Common myeloid progenitor, CD34-positive (primary cell): ENCODE measurements around the gene PLIN4. TPM values are rescaled to one million over a fixed set of nuclear protein-coding genes. Genes with fewer than 3 reads are reported as not detected.
"Not testable (repeated sequence)": the region's sequence is repeated elsewhere in the genome, so short reads cannot be mapped to it uniquely, and the experiment has no call there.

Experiments used
- CTCF ChIA-PET: fragments of 350-600 bp; sonication (Branson Sonifier 250); formaldehyde crosslinking; loops from one replicate; lab custom pipeline; 2021; ENCODE audit warnings: antibody characterized with exemption; lab: Charles Lee
- POLR2A ChIA-PET: fragments of 350-600 bp; sonication (Branson Sonifier 250); formaldehyde crosslinking; loops from one replicate; lab custom pipeline; 2021; ENCODE audit warnings: antibody characterized with exemption; lab: Charles Lee
- DNase-seq, 3 donors: peaks; one replicate each; pipeline versions ENCODE4 v3.0.0 to v3.0.0-alpha.2; 2013
- H3K27ac ChIP-seq, 2 experiments: 1 replicate in 1 of 2; 2 replicates in 1 of 2; pipeline ENCODE4 v1.7.0; 2013; ENCODE audit warnings: inconsistent platforms in 2 of 2, low read length in 2 of 2, mild to moderate bottlenecking in 2 of 2, low read depth in 1 of 2, moderate library complexity in 1 of 2; ENCODE audit not compliant: severe bottlenecking in 2 of 2, insufficient read depth in 1 of 2, poor library complexity in 1 of 2
- H3K27me3 ChIP-seq, 5 experiments: replicated peaks in 2 of 5; 1 replicate in 3 of 5; 2 replicates in 2 of 5; pipeline versions ENCODE4 v1.6.1 to v1.7.0; 2013; ENCODE audit warnings: low read length in 4 of 5, mild to moderate bottlenecking in 2 of 5, moderate library complexity in 2 of 5, inconsistent platforms in 1 of 5; ENCODE audit not compliant: insufficient read depth in 5 of 5, control insufficient read depth in 4 of 5
- H3K36me3 ChIP-seq, 4 experiments: 1 replicate in 2 of 4; 2 replicates in 2 of 4; pipeline versions ENCODE4 v1.6.1 to v1.7.0; 2013; ENCODE audit warnings: low read length in 3 of 4, control low read depth in 1 of 4, mild to moderate bottlenecking in 1 of 4; ENCODE audit not compliant: control insufficient read depth in 4 of 4, insufficient read depth in 4 of 4
- H3K4me1 ChIP-seq, 4 experiments: 1 replicate in 3 of 4; 2 replicates in 1 of 4; pipeline versions ENCODE4 v1.6.1 to v1.7.1; 2013; ENCODE audit warnings: low read length in 3 of 4, mild to moderate bottlenecking in 3 of 4, control low read depth in 1 of 4, inconsistent platforms in 1 of 4, moderate library complexity in 1 of 4; ENCODE audit not compliant: control insufficient read depth in 4 of 4, insufficient read depth in 4 of 4; ENCODE audit errors: control extremely low read depth in 1 of 4
- H3K4me3 ChIP-seq, 7 experiments: 1 replicate in 4 of 7; 2 replicates in 3 of 7; pipeline versions ENCODE4 v1.5.1 to v1.7.0; 2013; ENCODE audit warnings: mild to moderate bottlenecking in 7 of 7, low read length in 6 of 7, moderate library complexity in 6 of 7, inconsistent platforms in 2 of 7, low read depth in 2 of 7, control low read depth in 1 of 7; ENCODE audit not compliant: insufficient read depth in 4 of 7, control insufficient read depth in 1 of 7; ENCODE audit errors: extremely low read depth in 1 of 7
- H3K9me3 ChIP-seq, 5 experiments: 1 replicate in 4 of 5; 2 replicates in 1 of 5; pipeline versions ENCODE4 v1.6.1 to v1.7.1; 2013; ENCODE audit warnings: low read length in 4 of 5, mild to moderate bottlenecking in 2 of 5, inconsistent platforms in 1 of 5, low read depth in 1 of 5, moderate library complexity in 1 of 5; ENCODE audit not compliant: control insufficient read depth in 4 of 5, insufficient read depth in 2 of 5; ENCODE audit errors: control extremely low read depth in 1 of 5
- WGBS: methylation state at CpG from one replicate; pipeline ENCODE4 v1.1.5; 2013; ENCODE audit not compliant: insufficient coverage; 5-methylcytosine and 5-hydroxymethylcytosine counted together
- polyA plus RNA-seq: library from polyadenylated mRNA; unstranded; fragments of 120-200 nt; gene quantifications from one replicate; pipeline ENCODE4 v1.2.1, GENCODE V29; 2013

PLIN4 gene
- 0.49 TPM for polyA plus RNA-seq

GRCh38 chr19:4518345-4519171 lies at the start of gene PLIN4:
Gene PLIN4, minus strand, starts transcription at chr19:4518486. Its CDS starts 214 bp downstream, at chr19:4518272.
- Histone ChIP-seq H3K36me3 (no peaks in the 10 kb centered on the region), H3K9me3 (no peaks in the 10 kb centered on the region), H3K27me3 (no peaks in the 10 kb centered on the region), H3K4me3 (no peak within 1 kb of the TSS), H3K27ac (no peak within 1 kb of the TSS), H3K4me1 (no peaks in the 10 kb centered on the region)
- ChIA-PET POLR2A (no interaction called here), CTCF (no interaction called here)
- 83% methylated on average over 24 of the region's 34 CpGs for WGBS
- no peak for DNase-seq

- DNase-seq = peak in 2 of 3 donors; percentile 47 to 61
- WGBS = 80% methylated on average over 14 of the region's 14 CpGs
- Histone ChIP-seq H3K4me3 (no peak overlapping the region), H3K36me3 (no peaks in the 10 kb centered on the region), H3K27me3 (no peaks in the 10 kb centered on the region), H3K27ac (no peak overlapping the region), H3K9me3 (no peaks in the 10 kb centered on the region), H3K4me1 (peaks cover 0 to 12% (median 5%) of the 10 kb centered on the region in 4 experiments)
- ChIA-PET POLR2A (interaction anchor here (0.6 kb wide), 1 partner anchor 92 kb away, joined by 3 read pairs; no protein-coding TSS in a partner anchor), CTCF (interaction anchor here (0.8 to 5.9 kb wide), 11 partner anchors 9 to 69 kb away, joined by 3 to 46 read pairs (median 4); partner anchors contain the start of genes PLIN5 and SEMA6B)
Measured at GRCh38 chr19:4567584-4568071, 49.3 kb upstream of the PLIN4 start.

- no peak for DNase-seq
- Histone ChIP-seq H3K36me3 (no peaks in the 10 kb centered on the region), H3K9me3 (no peaks in the 10 kb centered on the region), H3K4me3 (no peak overlapping the region), H3K27me3 (no peaks in the 10 kb centered on the region), H3K27ac (no peak overlapping the region), H3K4me1 (peaks cover 0 to 14% (median 6%) of the 10 kb centered on the region in 4 experiments)
- ChIA-PET POLR2A (no interaction called here), CTCF (interaction anchor here (0.9 to 5.9 kb wide), 10 partner anchors 8 to 70 kb away, joined by 3 to 46 read pairs (median 4); partner anchors contain the start of gene SEMA6B)
- WGBS = 90% methylated on average over 19 of the region's 35 CpGs
Measured at GRCh38 chr19:4566402-4567051, 48.2 kb upstream of the PLIN4 start.

GRCh38 chr19:4563562-4563961 lies 45.3 kb upstream of the PLIN4 start:
- H3K27ac ChIP-seq, H3K27me3 ChIP-seq, POLR2A ChIA-PET, H3K36me3 ChIP-seq, H3K4me3 ChIP-seq, H3K9me3 ChIP-seq: not testable (repeated sequence)
- DNase-seq = peak; percentile 59 to 91 (median 91)
- CTCF ChIA-PET = interaction anchor here (0.7 kb wide), 1 partner anchor 70 kb away, joined by 3 read pairs; no protein-coding TSS in a partner anchor
- WGBS = no CpG with 5 or more reads among the region's 5 CpGs
- peaks cover 0 to 26% (median 10%) of the 10 kb centered on the region in 4 experiments for H3K4me1 ChIP-seq

- peak; percentile 54 to 90 (median 89) for DNase-seq
- peaks cover 0 to 26% (median 10%) of the 10 kb centered on the region in 4 experiments for H3K4me1 ChIP-seq
- H3K27me3 ChIP-seq, H3K36me3 ChIP-seq, H3K9me3 ChIP-seq, POLR2A ChIA-PET, H3K27ac ChIP-seq, H3K4me3 ChIP-seq: not testable (repeated sequence)
- 0% methylated on average over 3 of the region's 7 CpGs for WGBS
- CTCF ChIA-PET = interaction anchor here (1.0 to 2.5 kb wide), 3 partner anchors 14 to 15 kb away, joined by 3 to 9 read pairs (median 3); no protein-coding TSS in a partner anchor
Measured at GRCh38 chr19:4562085-4562484, 43.8 kb upstream of the PLIN4 start.

GRCh38 chr19:4559569-4559968 lies 41.3 kb upstream of the PLIN4 start, which contains the start of gene SEMA6B:
Gene SEMA6B, minus strand, starts transcription at chr19:4559684. Its CDS starts 1,227 bp downstream, at chr19:4558457.
- no peaks in the 10 kb centered on the region for H3K36me3 ChIP-seq
- peaks cover 0 to 26% (median 10%) of the 10 kb centered on the region in 4 experiments for H3K4me1 ChIP-seq
- WGBS = 16% methylated on average over 11 of the region's 13 CpGs
- ChIA-PET CTCF (interaction anchor here (0.6 to 2.9 kb wide), 9 partner anchors 7 to 79 kb away, joined by 3 to 13 read pairs (median 4); partner anchors contain the start of gene PLIN5), POLR2A (no interaction called here)
- peak within 1 kb of the TSS in 1 of 2 experiments; percentile 54 for H3K27ac ChIP-seq
- peak; percentile 44 to 52 (median 46) for DNase-seq
- no peaks in the 10 kb centered on the region for H3K27me3 ChIP-seq
- no peaks in the 10 kb centered on the region for H3K9me3 ChIP-seq
- H3K4me3 ChIP-seq = peak within 1 kb of the TSS in 2 of 7 experiments; percentile 23 to 49
